Vagina (tissue), 2 donors: ENCODE data around the gene CDH4. TPM values are rescaled to one million over a fixed set of nuclear protein-coding genes. Genes with fewer than 3 reads are reported as not detected.

Experiments
- DNase-seq, 2 donors: peaks; one replicate each; pipeline ENCODE4 v3.0.0-alpha.2; 2017; ENCODE audit errors: extremely low spot score in 2 of 2
- H3K27ac ChIP-seq: fragments of 200-600 bp; sonication (generic); one replicate; pipeline ENCODE4 v1.5.1; 2019
- H3K27me3 ChIP-seq: fragments of 200-600 bp; sonication (generic); one replicate; pipeline ENCODE4 v1.5.1; 2019
- H3K36me3 ChIP-seq, 2 donors: fragments of 200-600 bp; sonication (generic); one replicate each; pipeline ENCODE4 v1.5.1; 2017 to 2019
- H3K4me1 ChIP-seq: fragments of 200-600 bp; sonication (generic); one replicate; pipeline ENCODE4 v1.5.1; 2019
- H3K4me3 ChIP-seq, 2 donors: fragments of 200-600 bp; sonication (generic); 1 replicate in 1 of 2; 2 replicates in 1 of 2; pipeline ENCODE4 v1.5.1; 2016 to 2019
- H3K9me3 ChIP-seq: fragments of 200-600 bp; sonication (generic); one replicate; pipeline ENCODE4 v1.5.1; 2019
- CTCF ChIP-seq, 3 experiments: fragments of 450-650 bp in 2 of 3; fragments of 200-600 bp in 1 of 3; sonication (generic) in 1 of 3; IDR thresholded peaks; one replicate each; pipeline ENCODE4 v1.5.1; 2017 to 2019; ENCODE audit warnings: antibody characterized with exemption in 3 of 3, mild to moderate bottlenecking in 2 of 3, moderate library complexity in 2 of 3
- POLR2A ChIP-seq, 2 donors: fragments of 450-650 bp; IDR thresholded peaks; one replicate each; pipeline ENCODE4 v1.6.1; 2017; ENCODE audit warnings: antibody characterized with exemption in 2 of 2, mild to moderate bottlenecking in 2 of 2, moderate library complexity in 2 of 2
- POLR2AphosphoS5 ChIP-seq, 2 donors: sonication (generic); formaldehyde crosslinking; IDR thresholded peaks; one replicate each; pipeline ENCODE4 v1.9.0; 2017; ENCODE audit warnings: antibody characterized with exemption in 2 of 2, mild to moderate bottlenecking in 2 of 2, low read depth in 1 of 2; ENCODE audit not compliant: insufficient read depth in 1 of 2
- intact Hi-C: fragments of 100-400 bp; cut with DNase I; formaldehyde crosslinking; loops from one replicate; pipeline ENCODE4 v1.15.1; 2023
- total RNA-seq: library from RNA; depleted of rRNA; stranded (reverse); fragments of >200 nt; gene quantifications from one replicate; pipeline ENCODE4 v1.2.3, GENCODE V29; 2016

CDH4 gene
- total RNA-seq, 1 donor from 2014 or later, result 0.25 TPM

DNA sequence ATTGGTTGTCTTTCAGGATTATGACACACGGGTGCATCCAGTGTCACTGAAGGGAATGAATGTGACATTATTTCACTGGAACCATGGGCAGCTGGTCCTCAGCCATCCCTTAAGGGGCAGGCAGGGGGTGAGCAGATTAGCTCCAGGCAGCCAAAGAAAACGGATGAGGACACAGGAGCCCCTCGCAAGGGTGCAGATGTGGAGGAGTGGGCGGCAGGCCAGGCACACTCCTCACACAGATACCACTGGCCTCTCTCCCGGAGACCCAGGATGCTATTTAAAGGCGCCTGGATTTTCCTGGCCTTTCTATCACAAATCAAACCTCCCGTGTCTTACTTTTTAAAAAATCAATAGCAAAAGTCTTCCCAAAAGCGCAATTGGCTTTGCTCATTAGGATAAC, 603.2 kb downstream of the CDH4 start:
- TF ChIP-seq CTCF (IDR thresholded peaks at IDR 0.05) (no peak), POLR2A (IDR thresholded peaks at IDR 0.05) (no peak), POLR2AphosphoS5 (IDR thresholded peaks at IDR 0.05; ENCODE audit: insufficient read depth in 1 of 2, low read depth in 1 of 2) (no peak)
- Histone ChIP-seq H3K9me3 (no peaks in the 10 kb centered on the region), H3K27me3 (no peaks in the 10 kb centered on the region), H3K4me1 (no peaks in the 10 kb centered on the region), H3K4me3 (no peak overlapping the region), H3K27ac (no peak overlapping the region), H3K36me3 (no peaks in the 10 kb centered on the region)
- no peak for DNase-seq
- intact Hi-C loops, result no loop called here

DNA sequence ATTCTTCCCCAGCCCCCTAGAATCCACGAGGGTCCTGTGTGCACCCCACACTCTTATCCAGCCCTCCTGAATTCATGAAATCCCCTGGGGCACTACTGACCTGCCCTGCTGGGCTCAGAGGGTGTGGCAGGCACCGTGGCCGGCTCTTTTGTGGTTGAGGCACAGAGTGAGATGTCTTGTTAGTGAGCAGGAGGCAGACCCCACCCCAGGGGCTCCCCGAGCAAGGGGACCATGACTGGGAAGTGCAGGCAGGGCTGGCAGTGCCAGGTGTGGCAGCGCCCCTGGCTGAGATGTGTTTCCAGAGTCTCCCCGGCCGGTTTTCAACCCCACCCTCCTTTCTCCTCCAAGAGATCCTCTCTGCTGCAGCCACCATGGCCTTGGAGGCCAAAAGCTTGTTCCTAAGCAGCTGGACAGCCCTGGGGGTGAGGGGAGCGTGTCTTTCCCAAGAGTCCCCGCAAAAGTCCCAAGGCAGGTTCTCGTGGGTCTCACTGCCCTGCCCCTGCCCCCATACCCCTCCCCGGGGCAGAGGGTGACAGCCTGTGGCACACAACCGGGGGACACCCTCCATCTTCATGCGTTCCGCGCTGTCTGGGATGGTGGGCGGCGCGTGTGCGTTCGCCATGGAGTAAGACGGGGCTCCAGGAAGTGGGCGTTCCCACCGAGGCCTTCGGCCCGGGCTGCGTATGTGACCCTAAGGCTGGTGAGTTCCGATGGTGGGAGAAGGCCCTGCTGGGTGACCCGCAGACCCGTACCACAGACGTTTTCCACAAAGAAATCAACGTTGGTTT, 604.8 kb downstream of the CDH4 start:
- Histone ChIP-seq H3K4me3 (no peak overlapping the region), H3K27ac (no peak overlapping the region), H3K9me3 (no peaks in the 10 kb centered on the region), H3K4me1 (no peaks in the 10 kb centered on the region), H3K36me3 (no peaks in the 10 kb centered on the region), H3K27me3 (no peaks in the 10 kb centered on the region)
- no peak for DNase-seq
- intact Hi-C loops, result no loop called here
- TF ChIP-seq POLR2A (IDR thresholded peaks at IDR 0.05), result no peak
- no peak for TF ChIP-seq CTCF (IDR thresholded peaks at IDR 0.05)
- no peak for TF ChIP-seq POLR2AphosphoS5 (IDR thresholded peaks at IDR 0.05; ENCODE audit: insufficient read depth in 1 of 2, low read depth in 1 of 2)

DNA sequence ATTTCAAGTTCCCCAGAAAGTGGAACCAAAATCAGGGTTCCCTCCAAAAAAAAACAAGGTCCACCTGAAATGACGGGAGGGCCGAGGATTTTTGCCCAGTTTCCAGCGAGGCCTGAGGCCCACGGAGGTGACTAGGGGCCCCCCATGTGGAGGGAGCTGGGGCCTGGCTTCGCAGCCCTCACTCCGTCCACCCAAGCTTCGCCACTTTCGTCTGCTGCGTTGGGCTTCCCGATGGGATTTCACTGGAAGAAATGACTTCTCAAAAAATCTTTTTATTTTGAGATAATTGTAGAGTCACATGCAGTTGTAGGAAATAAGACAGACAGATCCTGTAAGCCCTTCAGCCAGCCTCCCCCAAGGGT, 605.3 kb downstream of the CDH4 start:
- no peaks in the 10 kb centered on the region for H3K27me3 ChIP-seq
- no peak overlapping the region for H3K27ac ChIP-seq
- no peak overlapping the region for H3K4me3 ChIP-seq
- intact Hi-C loops, result no loop called here
- TF ChIP-seq POLR2A (IDR thresholded peaks at IDR 0.05), result no peak
- H3K4me1 ChIP-seq, result no peaks in the 10 kb centered on the region
- no peak for DNase-seq
- H3K36me3 ChIP-seq, result no peaks in the 10 kb centered on the region
- no peaks in the 10 kb centered on the region for H3K9me3 ChIP-seq

- Histone ChIP-seq H3K36me3 (no peaks in the 10 kb centered on the region), H3K4me3 (no peak overlapping the region), H3K9me3 (no peaks in the 10 kb centered on the region), H3K4me1 (no peaks in the 10 kb centered on the region), H3K27ac (no peak overlapping the region), H3K27me3 (no peaks in the 10 kb centered on the region)
- no peak for DNase-seq
- intact Hi-C loops, result no loop called here
- no peak for TF ChIP-seq CTCF (IDR thresholded peaks at IDR 0.05)
- no peak for TF ChIP-seq POLR2A (IDR thresholded peaks at IDR 0.05)
- no peak for TF ChIP-seq POLR2AphosphoS5 (IDR thresholded peaks at IDR 0.05; ENCODE audit: insufficient read depth in 1 of 2, low read depth in 1 of 2)
Observed at GRCh38 chr20:61857884-61858283, 605.8 kb downstream of the CDH4 start.

DNA sequence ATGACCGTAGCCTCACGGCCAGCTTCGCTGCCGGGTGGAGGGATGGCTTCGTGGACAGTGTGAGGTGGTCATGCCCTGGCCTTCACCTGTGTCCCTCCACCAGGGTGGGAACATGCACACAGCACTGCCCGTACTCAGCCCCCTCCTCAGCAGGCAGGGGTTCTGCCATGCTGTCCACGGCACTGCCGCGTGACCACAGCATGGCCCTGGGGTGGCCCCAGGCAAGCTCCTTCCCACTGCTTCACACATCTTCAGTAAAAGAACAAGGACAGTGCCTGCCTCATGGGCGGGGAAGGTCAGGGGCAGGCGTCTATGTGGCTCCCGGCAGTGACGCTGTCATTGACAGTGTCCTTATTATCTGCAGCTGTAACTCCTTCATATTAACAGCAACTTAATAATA, 607.7 kb downstream of the CDH4 start:
- no peaks in the 10 kb centered on the region for H3K9me3 ChIP-seq
- H3K4me3 ChIP-seq, result no peak overlapping the region
- no peak overlapping the region for H3K27ac ChIP-seq
- H3K36me3 ChIP-seq, result no peaks in the 10 kb centered on the region
- H3K4me1 ChIP-seq, result no peaks in the 10 kb centered on the region
- TF ChIP-seq POLR2AphosphoS5 (IDR thresholded peaks at IDR 0.05; ENCODE audit: insufficient read depth in 1 of 2, low read depth in 1 of 2) (no peak), CTCF (IDR thresholded peaks at IDR 0.05) (no peak), POLR2A (IDR thresholded peaks at IDR 0.05) (no peak)
- no peaks in the 10 kb centered on the region for H3K27me3 ChIP-seq
- intact Hi-C loops, result no loop called here
- no peak for DNase-seq
